Measurements from ENCODE around the gene ADAMTS18. TPM values are rescaled to one million over a fixed set of nuclear protein-coding genes. Genes with fewer than 3 reads are reported as not detected.

Gene ADAMTS18
- total and polyA plus RNA-seq, 2 of the 8 experiments (the other 6 are each of a cell fraction or from before 2014, with no cell fraction given): 0.05 to 0.19 TPM

- Histone ChIP-seq H3K79me1 (ENCODE audit: low read depth, low read length) (no peaks in the 10 kb centered on the region), H3K23me2 (ENCODE audit: low read depth, low read length) (no peaks in the 10 kb centered on the region), H2BK12ac (ENCODE audit: low read depth, low read length) (no peak overlapping the region), H3K56ac (replicated peaks; ENCODE audit: insufficient read length, low read depth, low read length) (no peak overlapping the region), H3K27me3 (replicated peaks in 1 of 4; ENCODE audit: control insufficient read depth in 3 of 4, extremely low read depth in 1 of 4, insufficient read depth in 3 of 4, low read length in 3 of 4) (peaks cover 0 to 1% (median 0%) of the 10 kb centered on the region in 4 experiments; a peak in 1 of 7 replicates), H3K9me3 (ENCODE audit: insufficient read depth in 2 of 2, low read depth in 1 of 2, low read length in 1 of 2) (no peaks in the 10 kb centered on the region), H3K36me3 (ENCODE audit: control insufficient read depth in 2 of 4, insufficient read depth in 4 of 4, low read length in 3 of 4) (no peaks in the 10 kb centered on the region), H2AFZ (ENCODE audit: low read length) (no peak overlapping the region), H2BK15ac (ENCODE audit: low read length) (no peak overlapping the region), H4K20me1 (replicated peaks in 1 of 2; ENCODE audit: control insufficient read depth in 1 of 2, insufficient read depth in 2 of 2, low read length in 2 of 2) (no peaks in the 10 kb centered on the region), H3K79me2 (ENCODE audit: control insufficient read depth in 1 of 2, insufficient read depth in 2 of 2, low read length in 2 of 2) (no peaks in the 10 kb centered on the region), H2BK5ac (ENCODE audit: low read depth, low read length) (no peak overlapping the region), H3K23ac (ENCODE audit: insufficient read length) (no peak overlapping the region), H3K27ac (ENCODE audit: low read depth, low read length) (no peak overlapping the region), H3K18ac (ENCODE audit: extremely low read depth, low read length) (no peak overlapping the region), H3K4ac (replicated peaks; ENCODE audit: insufficient read length, low read depth, low read length) (no peak overlapping the region), H2BK20ac (ENCODE audit: low read length) (no peak overlapping the region), H3K14ac (ENCODE audit: insufficient read length) (no peak overlapping the region), H3K9ac (replicated peaks in 1 of 4; ENCODE audit: extremely low read depth in 1 of 4, low read depth in 3 of 4, low read length in 3 of 4) (no peak overlapping the region), H4K91ac (replicated peaks; ENCODE audit: insufficient read length, low read length) (no peak overlapping the region), H2BK120ac (replicated peaks; ENCODE audit: low read depth, low read length) (no peak overlapping the region), H3K4me2 (ENCODE audit: insufficient read depth in 1 of 2, low read depth in 2 of 2, low read length in 2 of 2) (no peak overlapping the region), H4K8ac (ENCODE audit: extremely low read depth, insufficient read depth, low read length) (no peak overlapping the region), H3K4me3 (ENCODE audit: extremely low read depth in 1 of 4, insufficient read depth in 2 of 4, low read depth in 3 of 4, low read length in 4 of 4) (no peak overlapping the region), H3K4me1 (replicated peaks in 1 of 4; ENCODE audit: control insufficient read depth in 3 of 4, insufficient read depth in 4 of 4, low read length in 3 of 4) (peaks cover 0 to 3% (median under 1%) of the 10 kb centered on the region in 4 experiments; a peak in 2 of 7 replicates), H4K5ac (ENCODE audit: insufficient read length, low read depth, low read length) (no peak overlapping the region), H2AK5ac (ENCODE audit: low read depth, low read length) (no peak overlapping the region)
- FAIRE-seq (no peak), DNase-seq (ENCODE audit: low read depth in 1 of 2, low spot score in 2 of 2) (no peak)
- ChIA-PET POLR2A (ENCODE audit: partially characterized antibody) (no interaction called here), CTCF (ENCODE audit: partially characterized antibody) (no interaction called here)
- 88% methylated on average over 3 of the region's 3 CpGs; no CpG with 5 or more reads in 1 of the 2 experiments for WGBS, 2 experiments (ENCODE audit: extremely low coverage in 1 of 2, insufficient coverage in 1 of 2, insufficient read length in 1 of 2, insufficient replicate concordance in 2 of 2, low coverage in 1 of 2, low lambda C conversion rate in 2 of 2, missing lambda C conversion rate in 1 of 2)
- TF ChIP-seq KDM5A (IDR thresholded peaks at IDR 0.05; ENCODE audit: low read length) (no peak), GABPA (IDR thresholded peaks at IDR 0.05; ENCODE audit: borderline replicate concordance, insufficient read depth, low read length) (no peak), JUND (IDR thresholded peaks at IDR 0.05; ENCODE audit: low read length) (no peak), NANOG (IDR thresholded peaks at IDR 0.05; ENCODE audit: insufficient read depth, low read depth, low read length, poor library complexity, severe bottlenecking) (no peak), EGR1 (IDR thresholded peaks at IDR 0.05; ENCODE audit: borderline replicate concordance, low read depth, low read length) (no peak), KDM1A (IDR thresholded peaks at IDR 0.05; ENCODE audit: borderline replicate concordance, low read length) (no peak), SP2 (IDR thresholded peaks at IDR 0.05; ENCODE audit: low read length) (no peak), SIN3A (conservative IDR thresholded peaks at IDR 0.05 in 1 of 2, IDR thresholded peaks at IDR 0.05 in 1 of 2; ENCODE audit: low read depth in 1 of 2, low read length in 2 of 2) (no peak), PHF8 (conservative IDR thresholded peaks at IDR 0.05; ENCODE audit: low read depth, low read length) (no peak), BCL11A (IDR thresholded peaks at IDR 0.05; ENCODE audit: low read depth in 2 of 2, low read length in 2 of 2) (no peak), HDAC6 (IDR thresholded peaks at IDR 0.05; ENCODE audit: low read depth, low read length) (no peak)
Measured at GRCh38 chr16:77459534-77460254, 24.9 kb upstream of the ADAMTS18 start.

All from H1 (cell line).